ENCODE data around the gene PTGIS.
"Not testable (repeated sequence)": the region's sequence is repeated elsewhere in the genome, so short reads cannot be mapped to it uniquely, and the experiment has no call there.

The PTGIS gene

DNA sequence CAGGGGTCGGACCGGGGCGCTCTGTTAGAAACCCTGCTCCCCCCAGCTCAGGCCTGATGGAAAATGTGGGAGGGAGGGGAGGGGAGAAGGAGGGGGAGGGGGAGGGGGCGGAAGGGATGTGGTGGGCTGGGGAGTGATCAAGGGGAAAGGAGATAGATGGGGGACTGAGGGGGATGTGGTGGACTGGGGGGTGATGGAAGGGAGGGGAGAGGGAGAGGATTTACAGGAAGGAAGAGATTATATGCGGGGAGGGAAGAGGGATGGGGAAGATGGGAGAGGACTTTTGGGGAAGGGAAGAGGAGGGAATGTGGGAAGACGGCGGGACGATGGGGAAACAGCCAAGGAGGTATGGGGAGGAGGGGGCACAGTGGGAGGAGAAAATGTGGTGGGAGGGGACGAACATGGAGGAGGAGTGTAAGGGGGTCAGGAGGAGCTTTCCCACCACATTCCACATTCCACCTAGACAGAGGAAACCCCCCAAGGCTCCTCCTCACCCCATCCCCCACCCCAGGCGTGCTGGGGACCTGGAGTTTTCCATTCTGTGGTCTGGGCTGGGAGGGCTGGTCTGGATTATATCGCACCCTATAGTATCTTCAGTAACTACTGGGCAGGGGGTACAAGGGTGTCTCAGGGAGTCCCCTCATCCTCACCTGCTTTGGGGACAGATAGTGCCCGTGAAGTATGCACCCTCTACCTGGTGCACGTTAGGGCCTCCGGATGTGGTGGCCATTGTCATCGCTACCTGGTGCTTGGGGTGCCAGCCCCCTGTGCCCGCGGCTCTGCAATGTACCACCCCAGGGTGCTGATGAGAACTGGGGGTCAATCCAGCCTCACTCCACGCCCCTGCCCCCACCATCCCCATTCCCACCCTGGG, 578 bp upstream of the PTGIS start:
- CTCF ChIA-PET: no interaction called here
- TF ChIP-seq FOXK2 (IDR thresholded peaks at IDR 0.05) (no peak), TARDBP (IDR thresholded peaks at IDR 0.05) (no peak), FOXM1 (IDR thresholded peaks at IDR 0.05; ENCODE audit: borderline replicate concordance) (no peak), LEF1 (IDR thresholded peaks at IDR 0.05; ENCODE audit: borderline replicate concordance) (no peak), CTBP1 (IDR thresholded peaks at IDR 0.05; ENCODE audit: borderline replicate concordance) (no peak), ARNT (IDR thresholded peaks at IDR 0.05) (no peak), HDGF (IDR thresholded peaks at IDR 0.05; ENCODE audit: borderline replicate concordance) (no peak), FOXA1 (IDR thresholded peaks at IDR 0.05) (no peak), SUZ12 (IDR thresholded peaks at IDR 0.05) (no peak), L3MBTL2 (conservative IDR thresholded peaks at IDR 0.05) (no peak), SP1 (IDR thresholded peaks at IDR 0.05) (no peak), NFRKB (IDR thresholded peaks at IDR 0.05) (no peak), ZNF384 (IDR thresholded peaks at IDR 0.05) (no peak), ELF4 (IDR thresholded peaks at IDR 0.05) (no peak), BHLHE40 (IDR thresholded peaks at IDR 0.05; ENCODE audit: borderline replicate concordance) (no peak)
- TF ChIP-seq, protein P1, sequence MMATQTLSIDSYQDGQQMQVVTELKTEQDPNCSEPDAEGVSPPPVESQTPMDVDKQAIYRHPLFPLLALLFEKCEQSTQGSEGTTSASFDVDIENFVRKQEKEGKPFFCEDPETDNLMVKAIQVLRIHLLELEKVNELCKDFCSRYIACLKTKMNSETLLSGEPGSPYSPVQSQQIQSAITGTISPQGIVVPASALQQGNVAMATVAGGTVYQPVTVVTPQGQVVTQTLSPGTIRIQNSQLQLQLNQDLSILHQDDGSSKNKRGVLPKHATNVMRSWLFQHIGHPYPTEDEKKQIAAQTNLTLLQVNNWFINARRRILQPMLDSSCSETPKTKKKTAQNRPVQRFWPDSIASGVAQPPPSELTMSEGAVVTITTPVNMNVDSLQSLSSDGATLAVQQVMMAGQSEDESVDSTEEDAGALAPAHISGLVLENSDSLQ (IDR thresholded peaks at IDR 0.05): no peak
- no peak for DNase-seq (ENCODE audit: extremely low spot score)
- POLR2A ChIA-PET: no interaction called here

DNA sequence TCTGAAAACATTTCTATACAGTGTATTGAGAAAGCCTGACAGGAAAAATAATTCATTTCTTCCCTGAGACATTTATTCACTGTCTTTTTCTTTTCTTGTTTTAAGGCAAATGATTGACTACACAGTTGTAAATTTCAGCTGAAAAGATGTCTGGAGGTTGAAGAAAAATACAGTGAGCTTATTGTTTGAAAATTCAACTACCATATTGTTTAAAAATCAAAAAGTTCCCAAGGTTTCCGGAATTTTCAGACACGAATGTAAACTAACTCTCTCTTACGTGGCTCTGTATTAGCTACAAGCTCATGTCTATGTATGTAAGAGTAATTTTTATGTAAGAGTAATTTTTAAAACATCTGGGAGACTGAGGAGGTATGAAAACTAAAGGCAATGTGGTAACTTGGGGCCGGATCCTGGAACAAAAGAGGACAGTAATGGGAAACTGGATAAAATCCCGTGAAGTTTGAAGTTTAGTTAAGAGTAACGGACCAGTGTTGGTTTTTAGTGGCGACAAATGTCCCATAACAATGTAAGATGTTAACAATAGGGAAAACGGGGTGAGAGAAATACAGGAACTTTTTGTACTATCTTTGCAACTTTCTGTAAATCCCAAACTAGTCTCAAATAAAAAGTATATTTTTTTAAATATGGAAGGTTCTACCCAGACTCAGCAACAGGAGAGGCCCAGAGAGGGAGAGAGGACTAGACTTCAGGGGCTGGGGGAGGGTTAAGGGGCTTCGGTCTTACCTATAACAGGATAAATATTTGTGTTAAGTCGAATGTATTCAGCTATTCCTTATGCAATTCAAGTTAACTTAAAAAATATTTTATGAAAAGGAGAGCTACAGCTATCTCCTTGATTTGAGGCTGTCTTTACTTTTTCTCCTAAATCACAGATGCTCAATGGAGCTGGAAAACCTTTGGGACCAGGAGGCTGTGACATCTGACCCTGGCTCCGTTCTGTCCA, 1.3 kb downstream of the PTGIS start:
- POLR2A ChIA-PET: no interaction called here
- no peak for TF ChIP-seq HDGF (IDR thresholded peaks at IDR 0.05; ENCODE audit: borderline replicate concordance)
- no peak for TF ChIP-seq SUZ12 (IDR thresholded peaks at IDR 0.05)
- TF ChIP-seq FOXM1 (IDR thresholded peaks at IDR 0.05; ENCODE audit: borderline replicate concordance): no peak
- TF ChIP-seq FOXA1 (IDR thresholded peaks at IDR 0.05): no peak
- no peak for TF ChIP-seq BHLHE40 (IDR thresholded peaks at IDR 0.05; ENCODE audit: borderline replicate concordance)
- TF ChIP-seq ELF4 (IDR thresholded peaks at IDR 0.05): no peak
- no peak for TF ChIP-seq LEF1 (IDR thresholded peaks at IDR 0.05; ENCODE audit: borderline replicate concordance)
- no peak for TF ChIP-seq SP1 (IDR thresholded peaks at IDR 0.05)
- TF ChIP-seq CTBP1 (IDR thresholded peaks at IDR 0.05; ENCODE audit: borderline replicate concordance): no peak
- no peak for TF ChIP-seq TARDBP (IDR thresholded peaks at IDR 0.05)
- no peak for TF ChIP-seq NFRKB (IDR thresholded peaks at IDR 0.05)
- no peak for TF ChIP-seq ARNT (IDR thresholded peaks at IDR 0.05)
- TF ChIP-seq FOXK2 (IDR thresholded peaks at IDR 0.05): no peak
- TF ChIP-seq L3MBTL2 (conservative IDR thresholded peaks at IDR 0.05): no peak
- TF ChIP-seq, protein P1 (IDR thresholded peaks at IDR 0.05): no peak
- no peak for TF ChIP-seq ZNF384 (IDR thresholded peaks at IDR 0.05)
- CTCF ChIA-PET: interaction anchor here (0.6 kb wide), 1 partner anchor 10 kb away, joined by 3 read pairs; no protein-coding TSS in a partner anchor
- DNase-seq (ENCODE audit: extremely low spot score): no peak

DNA sequence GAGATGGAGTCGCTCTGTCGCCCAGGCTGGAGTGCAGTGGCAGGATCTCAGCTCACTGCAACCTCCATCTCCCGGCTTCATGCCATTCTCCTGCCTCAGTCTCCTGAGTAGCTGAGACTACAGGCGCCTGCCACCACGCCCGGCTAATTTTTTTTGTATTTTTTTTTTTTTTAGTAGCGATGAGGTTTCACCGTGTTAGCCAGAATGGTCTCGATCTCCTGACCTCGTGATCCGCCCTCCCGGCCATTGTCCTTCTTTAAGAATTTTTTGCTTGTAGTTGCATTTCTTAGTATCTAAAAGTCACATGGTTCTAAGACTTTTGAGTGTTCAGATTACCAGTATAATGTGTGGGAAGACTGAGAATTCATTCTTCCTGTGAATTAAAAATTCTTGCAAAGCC, 2.9 kb downstream of the PTGIS start:
- CTCF ChIA-PET; DNase-seq (ENCODE audit: extremely low spot score); POLR2A ChIA-PET: not testable (repeated sequence)

DNA sequence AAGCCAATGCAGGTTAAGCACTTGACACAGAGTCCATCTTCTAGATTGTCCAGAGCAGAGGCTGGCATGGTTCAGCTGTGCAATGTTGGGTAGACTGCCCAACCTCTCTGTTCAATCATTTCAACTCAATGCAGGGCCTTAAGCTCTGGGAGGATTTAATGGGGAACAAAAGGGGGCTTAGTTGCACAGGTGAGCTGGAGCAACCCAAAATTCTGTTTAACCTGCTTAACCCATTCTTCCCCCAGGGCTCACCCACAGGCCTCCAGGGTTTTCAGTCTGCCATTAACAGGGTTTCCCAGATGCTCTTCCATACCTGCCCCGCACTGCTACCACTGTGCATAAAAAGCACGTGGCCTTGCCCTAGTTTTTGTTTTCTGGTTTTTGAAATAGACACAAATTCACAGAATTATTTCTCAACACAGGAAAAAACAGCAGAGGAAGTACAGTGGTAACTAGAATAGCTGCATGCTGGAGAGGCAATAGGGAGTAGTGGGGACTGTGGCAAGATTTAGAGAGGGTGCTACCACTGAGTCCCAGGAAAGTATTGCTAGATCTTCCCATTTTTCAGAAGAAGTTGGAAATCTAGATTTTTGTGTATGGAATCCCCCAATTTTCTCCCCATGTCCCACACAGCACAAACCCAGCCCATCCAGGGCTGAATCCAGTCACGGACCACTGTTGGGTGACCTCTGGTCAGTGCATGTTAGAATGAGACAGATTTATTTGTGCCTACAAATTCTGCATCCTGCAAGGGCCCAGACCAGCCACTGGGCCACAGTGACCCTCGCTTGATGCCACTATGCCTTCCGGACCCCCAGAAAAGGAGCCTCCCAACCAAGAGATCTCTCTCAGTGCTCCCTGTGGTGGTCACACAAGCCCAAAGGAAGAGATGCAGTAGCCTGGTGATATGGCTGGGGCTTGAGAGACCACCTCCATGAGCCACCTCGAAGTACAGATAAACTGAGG, 4.6 kb downstream of the PTGIS start:
- POLR2A ChIA-PET: no interaction called here
- no peak for TF ChIP-seq LEF1 (IDR thresholded peaks at IDR 0.05; ENCODE audit: borderline replicate concordance)
- TF ChIP-seq TARDBP (IDR thresholded peaks at IDR 0.05): no peak
- TF ChIP-seq SUZ12 (IDR thresholded peaks at IDR 0.05): no peak
- TF ChIP-seq L3MBTL2 (conservative IDR thresholded peaks at IDR 0.05): no peak
- TF ChIP-seq ARNT (IDR thresholded peaks at IDR 0.05): no peak
- no peak for TF ChIP-seq FOXK2 (IDR thresholded peaks at IDR 0.05)
- no peak for TF ChIP-seq FOXA1 (IDR thresholded peaks at IDR 0.05)
- DNase-seq (ENCODE audit: extremely low spot score): no peak
- CTCF ChIA-PET: no interaction called here

DNA sequence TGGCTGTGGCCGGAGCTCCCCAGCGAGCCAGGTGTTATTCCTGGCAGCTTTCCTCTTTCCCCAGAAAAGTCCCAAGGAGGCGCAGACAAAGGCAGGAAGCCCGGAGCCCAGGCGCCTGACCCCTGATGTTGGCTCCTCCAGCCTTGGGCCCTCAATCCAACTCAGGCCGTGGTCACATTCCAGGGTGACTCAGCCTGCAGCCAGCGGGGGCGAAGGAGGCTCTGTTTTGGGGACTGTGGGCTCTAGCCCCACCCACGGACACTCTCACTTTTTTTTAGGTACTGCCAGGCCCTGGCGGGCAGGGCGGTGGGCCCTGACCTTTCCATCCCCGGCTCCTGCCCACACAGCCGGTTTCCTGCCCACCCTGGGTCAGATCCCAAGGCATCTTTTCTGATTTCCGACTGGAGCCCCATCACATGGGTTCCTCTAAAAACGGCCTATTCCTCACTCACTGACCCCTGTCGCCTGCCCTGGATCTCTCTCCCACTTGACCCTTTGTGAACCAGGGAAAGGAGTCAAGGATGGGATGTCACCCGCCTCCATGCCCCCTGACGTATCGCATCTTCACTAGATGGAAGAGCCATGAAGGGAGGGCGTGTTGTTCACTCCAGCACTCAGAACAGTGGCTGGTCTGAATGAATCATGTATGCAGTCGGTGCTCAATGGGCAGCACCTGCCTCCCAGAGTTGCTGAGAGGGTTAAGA, 5.5 kb downstream of the PTGIS start:
- DNase-seq (ENCODE audit: extremely low spot score): no peak
- CTCF ChIA-PET: no interaction called here
- POLR2A ChIA-PET: no interaction called here
- TF ChIP-seq HDGF (IDR thresholded peaks at IDR 0.05; ENCODE audit: borderline replicate concordance) (no peak), FOXA1 (IDR thresholded peaks at IDR 0.05) (no peak), SP1 (IDR thresholded peaks at IDR 0.05) (no peak), TARDBP (IDR thresholded peaks at IDR 0.05) (no peak), SUZ12 (IDR thresholded peaks at IDR 0.05) (no peak), ZNF384 (IDR thresholded peaks at IDR 0.05) (no peak), LEF1 (IDR thresholded peaks at IDR 0.05; ENCODE audit: borderline replicate concordance) (no peak)

Measured in HEK293T (cell line).